Heart left ventricle (tissue), 13 donors: Measurements from ENCODE around the gene CBX1.

ENCODE experiments used
- POLR2A ChIP-seq, 2 donors: fragments of 450-650 bp; IDR thresholded peaks; one replicate each; pipeline ENCODE4 v1.6.1; 2017; ENCODE audit warnings: antibody characterized with exemption in 2 of 2, mild to moderate bottlenecking in 2 of 2, moderate library complexity in 2 of 2
- TF ChIP-seq, protein P1 (sequence below), 12 donors: fragments of 200-600 bp; sonication (generic) in 4 of 12; IDR thresholded peaks; one replicate each; pipeline versions ENCODE4 v1.5.0 to v1.8.0; 2018 to 2022; ENCODE audit warnings: antibody characterized with exemption in 12 of 12, mild to moderate bottlenecking in 5 of 12
- donor health status: ischemic (EF 13 %, LVEDD 7.1; RV severe dilation, severe dysfunction).
- donor health status: DM: no; HTN: yes; CAD: no.
- donor health status: DM: no; HTN: no; CAD: no.
- donor health status: ischemic (EF 25% LVEDD 6.9; RV normal size, moderate dysfunction).
- donor health status: ischemic (EF 25% LVEDD 5.7; RV mildly dilated, moderate dysfunction).
- donor health status: ischemic (EF 35%, LVEDD 5.7; RV mildly dilated, moderate dysfunction).
- donor health status: nonischemic (EF 11% LVEDD 7.7; RV severe dilation, severe dysfunction).
- donor health status: DM: yes; HTN: yes; CAD: no.
- donor health status: PGD.
- donor health status: ischemic (EF 29% LVEDD 5.4; RV normal size, mild dysfunction).
- donor health status: nonischemic (EF 23%, LVEDD 6.1; RV moderate dilation, normal function).

DNA sequence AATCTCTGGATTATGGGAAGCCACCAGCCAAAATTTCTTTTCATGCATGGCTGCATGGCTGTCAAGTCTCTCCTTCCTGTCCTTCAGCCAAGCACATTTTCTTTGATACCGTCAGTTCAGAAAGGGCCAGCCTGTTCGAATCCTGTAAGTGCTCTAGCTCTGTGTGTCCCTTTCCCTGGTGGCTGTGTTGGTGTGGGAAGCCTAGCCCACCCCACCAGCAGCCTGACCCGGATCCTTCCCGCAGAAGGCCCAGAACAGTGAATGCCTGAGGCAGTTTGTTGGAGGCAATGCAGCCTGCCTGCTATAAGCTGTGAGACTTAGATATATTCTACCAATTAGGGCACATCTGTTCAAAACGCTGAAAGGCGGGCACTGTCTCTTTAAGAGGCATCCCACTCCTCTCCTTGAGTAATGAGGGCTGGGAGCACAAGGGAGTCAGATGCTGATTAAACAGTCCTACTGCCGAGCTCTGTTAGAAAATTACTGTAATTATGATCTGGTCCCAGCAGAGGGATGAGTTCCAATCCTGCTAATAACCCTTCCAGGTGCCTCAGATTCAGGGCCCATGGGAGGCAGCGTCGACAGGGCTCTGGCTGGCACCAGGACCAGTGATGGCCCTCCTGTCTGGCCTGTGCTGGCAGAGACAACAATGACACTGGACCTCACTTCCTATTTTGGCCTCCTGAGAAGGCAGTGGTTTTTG, 24.7 kb upstream of the CBX1 start:
- TF ChIP-seq, protein P1, sequence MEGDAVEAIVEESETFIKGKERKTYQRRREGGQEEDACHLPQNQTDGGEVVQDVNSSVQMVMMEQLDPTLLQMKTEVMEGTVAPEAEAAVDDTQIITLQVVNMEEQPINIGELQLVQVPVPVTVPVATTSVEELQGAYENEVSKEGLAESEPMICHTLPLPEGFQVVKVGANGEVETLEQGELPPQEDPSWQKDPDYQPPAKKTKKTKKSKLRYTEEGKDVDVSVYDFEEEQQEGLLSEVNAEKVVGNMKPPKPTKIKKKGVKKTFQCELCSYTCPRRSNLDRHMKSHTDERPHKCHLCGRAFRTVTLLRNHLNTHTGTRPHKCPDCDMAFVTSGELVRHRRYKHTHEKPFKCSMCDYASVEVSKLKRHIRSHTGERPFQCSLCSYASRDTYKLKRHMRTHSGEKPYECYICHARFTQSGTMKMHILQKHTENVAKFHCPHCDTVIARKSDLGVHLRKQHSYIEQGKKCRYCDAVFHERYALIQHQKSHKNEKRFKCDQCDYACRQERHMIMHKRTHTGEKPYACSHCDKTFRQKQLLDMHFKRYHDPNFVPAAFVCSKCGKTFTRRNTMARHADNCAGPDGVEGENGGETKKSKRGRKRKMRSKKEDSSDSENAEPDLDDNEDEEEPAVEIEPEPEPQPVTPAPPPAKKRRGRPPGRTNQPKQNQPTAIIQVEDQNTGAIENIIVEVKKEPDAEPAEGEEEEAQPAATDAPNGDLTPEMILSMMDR (IDR thresholded peaks at IDR 0.05): no peak
- TF ChIP-seq POLR2A (IDR thresholded peaks at IDR 0.05): no peak
